Kidney (tissue), 14 donors: Measurements from ENCODE around the gene SLC22A23. TPM values are rescaled to one million over a fixed set of nuclear protein-coding genes. Genes with fewer than 3 reads are reported as not detected.

Experiments
- DNase-seq, 5 donors: peaks; one replicate each; pipeline ENCODE4 v3.0.0-alpha.2; 2013 to 2020
- FAIRE-seq: peaks from 2 replicates; lab custom pipeline; 2012; peaks lifted over from hg19 to GRCh38; lab: Jason Lieb, UNC
- H3K27ac ChIP-seq, 2 donors: one replicate each; pipeline ENCODE4 v1.7.0; 2013; ENCODE audit warnings: low read depth in 2 of 2, low read length in 2 of 2, inconsistent platforms in 1 of 2
- H3K27me3 ChIP-seq: one replicate; pipeline ENCODE4 v1.7.1; 2013; ENCODE audit warnings: low read length, inconsistent platforms; ENCODE audit not compliant: control insufficient read depth, insufficient read depth
- H3K36me3 ChIP-seq, 3 donors: one replicate each; pipeline versions ENCODE4 v1.7.0 to v1.7.1; 2013; ENCODE audit warnings: low read length in 3 of 3, control low read depth in 1 of 3, inconsistent platforms in 1 of 3; ENCODE audit not compliant: insufficient read depth in 3 of 3, control insufficient read depth in 2 of 3
- H3K4me1 ChIP-seq, 3 donors: one replicate each; pipeline versions ENCODE4 v1.7.0 to v1.7.1; 2013; ENCODE audit warnings: low read length in 3 of 3, inconsistent platforms in 1 of 3, low read depth in 1 of 3; ENCODE audit not compliant: control insufficient read depth in 2 of 3, insufficient read depth in 2 of 3
- H3K4me3 ChIP-seq, 3 donors: one replicate each; pipeline versions ENCODE4 v1.7.0 to v1.8.1; 2013; ENCODE audit warnings: low read length in 3 of 3, control low read depth in 1 of 3, inconsistent platforms in 1 of 3
- H3K9ac ChIP-seq, 3 donors: one replicate each; pipeline versions ENCODE4 v1.7.0 to v1.7.1; 2013; ENCODE audit warnings: low read length in 3 of 3, control low read depth in 1 of 3, inconsistent platforms in 1 of 3
- H3K9me3 ChIP-seq, 3 donors: one replicate each; pipeline versions ENCODE4 v1.7.0 to v1.7.1; 2013; ENCODE audit warnings: low read length in 3 of 3, control low read depth in 1 of 3, inconsistent platforms in 1 of 3; ENCODE audit not compliant: control insufficient read depth in 2 of 3, insufficient read depth in 1 of 3
- CTCF ChIP-seq: IDR thresholded peaks from 3 replicates; pipeline ENCODE4 v1.5.1; 2012; ENCODE audit warnings: mild to moderate bottlenecking, moderate library complexity, borderline replicate concordance; ENCODE audit not compliant: insufficient read depth; ENCODE audit errors: extremely low read depth
- intact Hi-C: fragments of 100-400 bp; cut with DNase I; formaldehyde crosslinking; loops from one replicate; pipeline ENCODE4 v1.11.1; 2022
- polyA plus RNA-seq: library from polyadenylated mRNA; stranded (reverse); fragments of 350-450 nt; fragmentation: Illumina TruSeq; extraction: RNeasy Lipid Tissue Mini Kit (QIAGEN cat#74804); gene quantifications from one replicate; pipeline ENCODE4 v1.2.3, GENCODE V29; 2014; ENCODE audit warnings: low read depth, low replicate concordance; ENCODE audit not compliant: insufficient read depth
- total RNA-seq: library from RNA; stranded (reverse); fragmentation: NEBNext Ultra II Directional; extraction: Animal tissue kit (Norgen Biotek cat#: 25700); gene quantifications from one replicate; pipeline ENCODE4 v1.2.1, GENCODE V29; 2021
- donor health status: control.
- donor health status: control.
- donor health status: control.
- donor health status: control.
- donor health status: control.
- donor health status: DM: yes; HTN: yes; CAD: no.
- donor health status: Normal renal cell carcinoma (clear cell type).

SLC22A23 gene
- total and polyA plus RNA-seq, 2 donors from 2014 or later = 5.3 to 5.7 TPM

GRCh38 chr6:3311826-3312225, 145.0 kb downstream of the SLC22A23 start:
- H3K27ac ChIP-seq = no peak overlapping the region
- no peak overlapping the region for H3K9ac ChIP-seq
- H3K4me1 ChIP-seq = no peaks in the 10 kb centered on the region
- H3K4me3 ChIP-seq = no peak overlapping the region
- no peak for TF ChIP-seq CTCF
- H3K9me3 ChIP-seq = no peaks in the 10 kb centered on the region
- H3K27me3 ChIP-seq = no peaks in the 10 kb centered on the region
- no peak for FAIRE-seq
- H3K36me3 ChIP-seq = peaks cover 0 to 3% (median 0%) of the 10 kb centered on the region in 3 donors
- DNase-seq = peak in 1 of 5 donors; percentile 4
- intact Hi-C loops = no loop called here

- H3K36me3 ChIP-seq = peaks cover 0 to 3% (median 0%) of the 10 kb centered on the region in 3 donors
- no peaks in the 10 kb centered on the region for H3K4me1 ChIP-seq
- TF ChIP-seq CTCF = no peak
- no peaks in the 10 kb centered on the region for H3K9me3 ChIP-seq
- no peak for FAIRE-seq
- no peak for DNase-seq
- intact Hi-C loops = no loop called here
- H3K4me3 ChIP-seq = no peak overlapping the region
- no peak overlapping the region for H3K9ac ChIP-seq
- no peaks in the 10 kb centered on the region for H3K27me3 ChIP-seq
- H3K27ac ChIP-seq = no peak overlapping the region
Observed at GRCh38 chr6:3310703-3311102, 146.1 kb downstream of the SLC22A23 start.

- Histone ChIP-seq H3K36me3 (peaks cover 0 to 3% (median 0%) of the 10 kb centered on the region in 3 donors), H3K4me1 (no peaks in the 10 kb centered on the region), H3K4me3 (no peak overlapping the region), H3K27ac (no peak overlapping the region), H3K27me3 (no peaks in the 10 kb centered on the region), H3K9me3 (no peaks in the 10 kb centered on the region), H3K9ac (no peak overlapping the region)
- intact Hi-C loops = no loop called here
- TF ChIP-seq CTCF = no peak
- FAIRE-seq = no peak
- DNase-seq = peak in 1 of 5 donors; percentile 21
Observed at GRCh38 chr6:3310051-3310448, 146.8 kb downstream of the SLC22A23 start.
